NB4 (cell line): ENCODE results near the gene RNF44.

ENCODE experiments used
- DNase-seq: peaks from one replicate; pipeline ENCODE4 v3.0.0; 2010; ENCODE audit warnings: low read depth
- H3K4me3 ChIP-seq: one replicate; pipeline ENCODE4 v1.5.1; 2011; ENCODE audit warnings: mild to moderate bottlenecking, low read depth, low read length, moderate library complexity
- CTCF ChIP-seq: IDR thresholded peaks from one replicate; pipeline ENCODE4 v1.5.1; 2012; ENCODE audit warnings: low read depth, low read length
- MAX ChIP-seq: IDR thresholded peaks from 2 replicates; pipeline ENCODE4 v1.6.1; 2011; ENCODE audit warnings: low read depth, low read length
- MYC ChIP-seq: IDR thresholded peaks from 2 replicates; pipeline ENCODE4 v1.6.1; 2011; ENCODE audit warnings: low read depth, low read length
- POLR2A ChIP-seq: IDR thresholded peaks from 2 replicates; pipeline ENCODE4 v1.6.1; 2011; ENCODE audit warnings: mild to moderate bottlenecking; ENCODE audit not compliant: insufficient read length; ENCODE audit errors: extremely low read depth

The RNF44 gene

GRCh38 chr5:176538989-176539384 is 1.8 kb upstream of the RNF44 start:
- no peak for TF ChIP-seq MYC
- no peak for TF ChIP-seq MAX
- TF ChIP-seq POLR2A: no peak
- H3K4me3 ChIP-seq: no peak overlapping the region
- no peak for DNase-seq

- peak; percentile 47 for DNase-seq
- no peak for TF ChIP-seq POLR2A
- no peak for TF ChIP-seq MAX
- H3K4me3 ChIP-seq: peak overlapping the region; percentile 45
These were observed 1.2 kb upstream of the RNF44 start for GRCh38 chr5:176538230-176538988.

- peak; percentile 76 for TF ChIP-seq MAX
- TF ChIP-seq CTCF: no peak
- TF ChIP-seq POLR2A: peak; percentile 73
- TF ChIP-seq MYC: peak; percentile 72
- peak; percentile 99 for DNase-seq
- peak overlapping the region; percentile 91 for H3K4me3 ChIP-seq
These were observed 490 bp upstream of the RNF44 start for GRCh38 chr5:176537554-176538229.

- TF ChIP-seq POLR2A (peak; percentile 63), CTCF (no peak), MYC (peak; percentile 99), MAX (peak; percentile 98)
- DNase-seq: peak; percentile 96
- H3K4me3 ChIP-seq: peak overlapping the region; percentile 80
These were observed 885 bp downstream of the RNF44 start for GRCh38 chr5:176536132-176536901.

- TF ChIP-seq MAX (0 out of 2 replicates have a peak, but pooled peaks have one; percentile 26), POLR2A (peak; percentile 13), CTCF (no peak), MYC (no peak)
- peak; percentile 58 for DNase-seq
These were observed 1.5 kb downstream of the RNF44 start for GRCh38 chr5:176535664-176536131.

DNA sequence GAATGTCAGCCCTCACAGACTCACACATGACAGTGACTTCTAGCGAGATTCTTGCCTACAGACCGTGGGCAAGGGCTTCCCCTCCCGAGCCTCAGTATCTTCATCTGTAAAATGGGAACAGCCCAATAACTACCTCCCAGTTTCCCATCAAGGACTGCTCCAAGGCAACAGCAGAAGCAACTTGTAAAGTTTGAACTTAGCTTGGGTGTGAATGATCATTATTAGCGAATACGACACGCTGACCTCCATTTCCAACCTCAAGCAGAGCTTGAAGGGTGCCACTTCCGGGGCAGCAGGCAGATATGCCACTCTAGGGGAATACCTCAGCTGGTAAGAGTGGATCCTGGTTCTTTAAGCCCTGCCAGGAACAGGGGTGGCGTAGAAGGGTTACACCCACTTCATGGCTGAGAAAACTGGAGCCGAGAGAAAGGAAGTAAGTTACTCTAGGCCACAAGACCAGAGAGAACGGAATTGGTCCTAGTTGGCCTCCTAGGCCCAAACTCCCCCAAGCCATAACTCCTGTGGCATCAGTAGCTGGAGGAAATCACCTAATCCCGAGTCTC is 2.0 kb downstream of the RNF44 start:
- DNase-seq: peak; percentile 78
- peak overlapping the region; percentile 80 for H3K4me3 ChIP-seq
- TF ChIP-seq MYC (0 out of 2 replicates have a peak, but pooled peaks have one; percentile 17), POLR2A (peak; percentile 68), CTCF (no peak), MAX (no peak)

More at GRCh38 chr5:176535664-176536131, 1.5 kb downstream of the RNF44 start:
- H3K4me3 ChIP-seq: peak overlapping the region; percentile 80
